HCT116 (cell line): ENCODE data around the gene TERT. TPM values are rescaled to one million over a fixed set of nuclear protein-coding genes. Genes with fewer than 3 reads are reported as not detected.

Experiments
- ATAC-seq: fragments of 200-7000 bp; cut with Tn5 transposase; 2 replicates; pipeline ENCODE4 v1.9.1; 2020; ENCODE audit warnings: mild to moderate bottlenecking, moderate library complexity
- BruUV-seq: library from RNA; stranded (reverse); fragments of 400-500 nt; replicated peaks from 2 replicates; lab custom pipeline; 2021; lab: Mats Ljungman, UMichigan
- CTCF ChIA-PET: fragments of 300-600 bp; sonication (Branson Sonifier 250); formaldehyde crosslinking; loops from one replicate; lab custom pipeline; 2021; ENCODE audit warnings: antibody characterized with exemption; lab: Charles Lee
- POLR2A ChIA-PET: fragments of 300-600, 350-600 bp; sonication (Branson Sonifier 250); formaldehyde crosslinking; loops from one replicate; lab custom pipeline; 2021; ENCODE audit warnings: antibody characterized with exemption; lab: Charles Lee
- RAD21 ChIA-PET, 2 experiments: fragments of 300-600 bp; sonication (Branson Sonifier 250); formaldehyde crosslinking; loops; one replicate each; lab custom pipeline; 2023; ENCODE audit warnings: low total read pairs in 2 of 2; ENCODE audit not compliant: uncharacterized antibody in 2 of 2, unreplicated experiment in 2 of 2, low non-redundant PET in 1 of 2; lab: Charles Lee
- DNase-seq: peaks from one replicate; pipeline ENCODE4 v3.0.0-alpha.2; 2010; ENCODE audit warnings: low read depth, low spot score
- H2AFZ ChIP-seq: fragments of 200-600 bp; shearing (Covaris generic), sonication (generic); 2 replicates; pipeline ENCODE4 v1.6.1; 2017; ENCODE audit warnings: low read depth, mixed run types, mixed read lengths, antibody characterized with exemption, low read length; ENCODE audit not compliant: poor library complexity, severe bottlenecking
- H3K27ac ChIP-seq: 2 replicates; pipeline ENCODE4 v1.5.1; 2012; ENCODE audit warnings: low read depth, low read length
- H3K27me3 ChIP-seq: fragments of 200-600 bp; sonication (generic); 2 replicates; pipeline ENCODE4 v1.6.1; 2016; ENCODE audit warnings: mixed run types, low read length, mixed read lengths; ENCODE audit not compliant: insufficient read depth
- H3K36me3 ChIP-seq, 2 experiments: fragments of 200-500 bp in 1 of 2; fragments of 200-600 bp in 1 of 2; sonication (Bioruptor generic) in 1 of 2; sonication (generic) in 1 of 2; 2 replicates each; pipeline versions ENCODE4 v1.5.1 to v1.6.1; 2014 to 2016; ENCODE audit warnings: low read length in 2 of 2, inconsistent platforms in 1 of 2, mixed read lengths in 1 of 2, mixed run types in 1 of 2; ENCODE audit not compliant: insufficient read depth in 2 of 2, control insufficient read depth in 1 of 2
- H3K4me1 ChIP-seq, 2 experiments: fragments of 200-600 bp in 1 of 2; sonication (generic) in 1 of 2; 2 replicates each; pipeline versions ENCODE4 v1.5.1 to v1.6.1; 2012 to 2017; ENCODE audit warnings: low read length in 2 of 2, inconsistent platforms in 1 of 2, mild to moderate bottlenecking in 1 of 2, mixed read lengths in 1 of 2, mixed run types in 1 of 2, moderate library complexity in 1 of 2; ENCODE audit not compliant: insufficient read depth in 2 of 2, control insufficient read depth in 1 of 2
- H3K4me2 ChIP-seq: fragments of 200-600 bp; sonication (generic); 2 replicates; pipeline ENCODE4 v1.6.1; 2017; ENCODE audit warnings: mixed run types, low read length, mixed read lengths
- H3K4me3 ChIP-seq, 2 experiments: fragments of 200-600 bp in 1 of 2; sonication (generic) in 1 of 2; replicated peaks in 1 of 2; 2 replicates each; pipeline ENCODE4 v1.5.1; 2011 to 2016; ENCODE audit warnings: low read length in 2 of 2, control low read depth in 1 of 2, low read depth in 1 of 2, mild to moderate bottlenecking in 1 of 2, mixed read lengths in 1 of 2, mixed run types in 1 of 2
- H3K79me2 ChIP-seq: fragments of 200-600 bp; sonication (generic); 2 replicates; pipeline ENCODE4 v1.6.1; 2017; ENCODE audit warnings: mild to moderate bottlenecking, mixed run types, low read length, moderate library complexity, mixed read lengths; ENCODE audit not compliant: insufficient read depth
- H3K9ac ChIP-seq: fragments of 200-600 bp; sonication (generic); 2 replicates; pipeline ENCODE4 v1.6.1; 2016; ENCODE audit warnings: low read length, mixed read lengths
- H3K9me2 ChIP-seq: fragments of 200-600 bp; sonication (generic), shearing (Covaris generic); 2 replicates; pipeline ENCODE4 v1.6.1; 2017; ENCODE audit warnings: mixed run types, mild to moderate bottlenecking, moderate library complexity; ENCODE audit not compliant: insufficient read depth
- H3K9me3 ChIP-seq, 2 experiments: fragments of 200-500 bp in 1 of 2; fragments of 200-600 bp in 1 of 2; sonication (Bioruptor generic) in 1 of 2; sonication (generic) in 1 of 2; 2 replicates each; pipeline ENCODE4 v1.6.1; 2014 to 2017; ENCODE audit warnings: low read length in 2 of 2, mixed read lengths in 2 of 2, inconsistent platforms in 1 of 2, low read depth in 1 of 2, mild to moderate bottlenecking in 1 of 2, mixed run types in 1 of 2, moderate library complexity in 1 of 2; ENCODE audit not compliant: control insufficient read depth in 1 of 2, insufficient read depth in 1 of 2
- H4K20me1 ChIP-seq: fragments of 200-600 bp; sonication (generic), shearing (Covaris generic); 2 replicates; pipeline ENCODE4 v1.6.1; 2017; ENCODE audit warnings: mixed run types, mild to moderate bottlenecking, moderate library complexity; ENCODE audit not compliant: insufficient read depth
- CBX3 ChIP-seq: IDR thresholded peaks from 2 replicates; pipeline ENCODE4 v1.6.1; 2012; ENCODE audit warnings: low read depth
- CEBPB ChIP-seq: IDR thresholded peaks from 2 replicates; pipeline ENCODE4 v1.6.1; 2012; ENCODE audit warnings: low read depth
- CTCF ChIP-seq, 3 experiments: fragments of 200-600 bp in 1 of 3; sonication (generic) in 1 of 3; IDR thresholded peaks in 2 of 3; conservative IDR thresholded peaks in 1 of 3; 2 replicates each; pipeline ENCODE4 v1.5.1; 2012 to 2017; ENCODE audit warnings: low read depth in 2 of 3, low read length in 2 of 3, antibody characterized with exemption in 1 of 3, borderline replicate concordance in 1 of 3, control low read depth in 1 of 3, mild to moderate bottlenecking in 1 of 3, mixed read lengths in 1 of 3, mixed run types in 1 of 3, moderate library complexity in 1 of 3; ENCODE audit not compliant: insufficient read depth in 1 of 3
- EGR1 ChIP-seq: IDR thresholded peaks from 2 replicates; pipeline ENCODE4 v1.6.1; 2012; ENCODE audit warnings: low read depth
- ELF1 ChIP-seq: IDR thresholded peaks from 2 replicates; pipeline ENCODE4 v1.6.1; 2012; ENCODE audit warnings: low read depth, borderline replicate concordance
- FOSL1 ChIP-seq: IDR thresholded peaks from 2 replicates; pipeline ENCODE4 v1.6.1; 2012; ENCODE audit warnings: low read depth
- POLR2A ChIP-seq: IDR thresholded peaks from 2 replicates; pipeline ENCODE4 v1.7.0; 2011; ENCODE audit warnings: borderline replicate concordance; ENCODE audit not compliant: insufficient read depth, insufficient read length; ENCODE audit errors: extremely low read depth
- SIN3A ChIP-seq: IDR thresholded peaks from 2 replicates; pipeline ENCODE4 v1.6.1; 2012; ENCODE audit warnings: low read depth
- SP1 ChIP-seq: IDR thresholded peaks from 2 replicates; pipeline ENCODE4 v1.6.1; 2012; ENCODE audit warnings: low read depth
- SRF ChIP-seq: IDR thresholded peaks from 2 replicates; pipeline ENCODE4 v1.6.1; 2012; ENCODE audit warnings: low read depth
- TCF7L2 ChIP-seq: IDR thresholded peaks from 2 replicates; pipeline ENCODE4 v1.7.0; 2011; ENCODE audit warnings: borderline replicate concordance, inconsistent platforms; ENCODE audit not compliant: insufficient read depth, insufficient read length; ENCODE audit errors: extremely low read depth
- ZBTB33 ChIP-seq: IDR thresholded peaks from 2 replicates; pipeline ENCODE4 v1.6.1; 2011; ENCODE audit warnings: mild to moderate bottlenecking, low read length, moderate library complexity; ENCODE audit not compliant: insufficient replicate concordance; ENCODE audit errors: extremely low read depth
- intact Hi-C: fragments of 100-400 bp; cut with micrococcal nuclease; formaldehyde crosslinking; loops from 2 replicates; pipeline ENCODE4 v1.10.0; 2022
- total RNA-seq: library from RNA; stranded (reverse); gene quantifications from one replicate; pipeline ENCODE4 v1.2.1, GENCODE V29; 2021; ENCODE audit not compliant: unreplicated experiment
- TF ChIP-seq, protein P1 (sequence below): IDR thresholded peaks from 2 replicates; pipeline ENCODE4 v1.6.1; 2012; ENCODE audit warnings: low read depth

TERT gene
- total RNA-seq, 1 experiment from 2014 or later = 6.9 TPM

GRCh38 chr5:1210832-1211251 is 84.0 kb downstream of the TERT start (continued):
- TF ChIP-seq, protein P1, sequence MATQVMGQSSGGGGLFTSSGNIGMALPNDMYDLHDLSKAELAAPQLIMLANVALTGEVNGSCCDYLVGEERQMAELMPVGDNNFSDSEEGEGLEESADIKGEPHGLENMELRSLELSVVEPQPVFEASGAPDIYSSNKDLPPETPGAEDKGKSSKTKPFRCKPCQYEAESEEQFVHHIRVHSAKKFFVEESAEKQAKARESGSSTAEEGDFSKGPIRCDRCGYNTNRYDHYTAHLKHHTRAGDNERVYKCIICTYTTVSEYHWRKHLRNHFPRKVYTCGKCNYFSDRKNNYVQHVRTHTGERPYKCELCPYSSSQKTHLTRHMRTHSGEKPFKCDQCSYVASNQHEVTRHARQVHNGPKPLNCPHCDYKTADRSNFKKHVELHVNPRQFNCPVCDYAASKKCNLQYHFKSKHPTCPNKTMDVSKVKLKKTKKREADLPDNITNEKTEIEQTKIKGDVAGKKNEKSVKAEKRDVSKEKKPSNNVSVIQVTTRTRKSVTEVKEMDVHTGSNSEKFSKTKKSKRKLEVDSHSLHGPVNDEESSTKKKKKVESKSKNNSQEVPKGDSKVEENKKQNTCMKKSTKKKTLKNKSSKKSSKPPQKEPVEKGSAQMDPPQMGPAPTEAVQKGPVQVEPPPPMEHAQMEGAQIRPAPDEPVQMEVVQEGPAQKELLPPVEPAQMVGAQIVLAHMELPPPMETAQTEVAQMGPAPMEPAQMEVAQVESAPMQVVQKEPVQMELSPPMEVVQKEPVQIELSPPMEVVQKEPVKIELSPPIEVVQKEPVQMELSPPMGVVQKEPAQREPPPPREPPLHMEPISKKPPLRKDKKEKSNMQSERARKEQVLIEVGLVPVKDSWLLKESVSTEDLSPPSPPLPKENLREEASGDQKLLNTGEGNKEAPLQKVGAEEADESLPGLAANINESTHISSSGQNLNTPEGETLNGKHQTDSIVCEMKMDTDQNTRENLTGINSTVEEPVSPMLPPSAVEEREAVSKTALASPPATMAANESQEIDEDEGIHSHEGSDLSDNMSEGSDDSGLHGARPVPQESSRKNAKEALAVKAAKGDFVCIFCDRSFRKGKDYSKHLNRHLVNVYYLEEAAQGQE = no peak
- no peak for TF ChIP-seq POLR2A
- TF ChIP-seq EGR1 = no peak
- no peak for TF ChIP-seq CEBPB
- TF ChIP-seq SRF = no peak

DNA sequence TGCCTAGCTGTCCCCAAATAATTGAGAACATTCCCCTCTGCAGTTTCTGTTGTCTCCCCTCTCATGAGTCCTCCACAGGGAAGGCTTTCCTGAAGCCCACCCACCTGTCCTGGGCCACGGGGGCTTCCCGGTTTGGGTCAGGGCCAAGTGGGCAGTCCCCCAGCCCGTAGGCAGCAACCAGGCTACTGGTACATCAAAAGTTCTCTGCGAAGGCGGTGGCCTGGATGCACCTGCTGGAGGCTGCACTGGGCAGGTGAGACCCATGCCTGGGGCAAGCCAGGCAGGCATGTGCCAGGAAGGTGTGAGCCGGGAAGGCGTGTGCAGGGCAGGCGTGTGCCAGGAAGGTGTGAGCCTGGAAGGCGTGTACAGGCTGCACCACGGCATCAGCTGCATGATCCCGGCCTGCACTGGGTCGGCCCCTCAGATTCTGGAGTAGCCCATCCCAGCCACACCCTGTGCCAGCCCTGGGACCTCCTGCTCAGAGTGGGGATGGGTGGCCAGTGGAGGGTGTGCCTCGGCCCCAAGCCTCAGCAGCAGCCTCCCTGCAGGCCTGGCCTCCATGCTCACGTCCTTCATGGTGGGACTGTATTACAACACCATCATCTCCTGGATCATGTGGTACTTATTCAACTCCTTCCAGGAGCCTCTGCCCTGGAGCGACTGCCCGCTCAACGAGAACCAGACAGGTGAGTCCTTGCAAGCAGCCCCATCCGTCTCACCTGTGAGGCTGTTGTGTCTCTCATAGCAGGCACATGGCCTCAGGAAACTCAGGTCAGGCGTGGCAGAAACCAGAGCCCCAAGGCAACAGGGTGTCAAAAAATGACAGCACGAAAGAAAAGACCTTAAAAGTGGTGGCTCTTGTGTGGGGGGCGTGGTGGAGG is 84.7 kb downstream of the TERT start:
- H3K4me3 ChIP-seq = no peak overlapping the region
- no peak overlapping the region for H3K9ac ChIP-seq
- intact Hi-C loops = loop anchor here (1.0 to 2.0 kb wide), 2 partner anchors 35 to 259 kb away; no protein-coding TSS in a partner anchor
- ChIA-PET POLR2A (no interaction called here), RAD21 (no interaction called here), CTCF (no interaction called here)
- ATAC-seq (no peak), DNase-seq (no peak)
- H3K4me2 ChIP-seq = no peak overlapping the region
- no peaks in the 10 kb centered on the region for H3K4me1 ChIP-seq
- no peak overlapping the region for H3K27ac ChIP-seq
- no peaks in the 10 kb centered on the region for H3K9me3 ChIP-seq
- BruUV-seq = no TSS peak
- H3K36me3 ChIP-seq = no peaks in the 10 kb centered on the region
- no peaks in the 10 kb centered on the region for H4K20me1 ChIP-seq
- H3K79me2 ChIP-seq = no peaks in the 10 kb centered on the region
- no peak overlapping the region for H2AFZ ChIP-seq
- no peaks in the 10 kb centered on the region for H3K9me2 ChIP-seq
- H3K27me3 ChIP-seq = no peaks in the 10 kb centered on the region
- TF ChIP-seq TCF7L2 (no peak), ZBTB33 (no peak), CEBPB (no peak), CTCF (IDR thresholded peaks at IDR 0.05 in 2 of 3, conservative IDR thresholded peaks at IDR 0.05 in 1 of 3; ENCODE audit: borderline replicate concordance in 1 of 3, insufficient read depth in 1 of 3, low read depth in 2 of 3, low read length in 2 of 3) (no peak), ELF1 (no peak), SP1 (no peak), FOSL1 (no peak), CBX3 (no peak), EGR1 (no peak), POLR2A (no peak), SIN3A (no peak)
